MCF 10A (cell line): ENCODE results near the gene RTN3. TPM values are rescaled to one million over a fixed set of nuclear protein-coding genes. Genes with fewer than 3 reads are reported as not detected.

Experiments used
- BruUV-seq: library from RNA; stranded (reverse); fragments of 400-500 nt; replicated peaks from 2 replicates; lab custom pipeline; 2021; lab: Mats Ljungman, UMichigan
- CTCF ChIA-PET: fragments of 300-600 bp; sonication (Branson Sonifier 250); formaldehyde crosslinking; extraction: SDS; loops from one replicate; lab custom pipeline; 2021; ENCODE audit warnings: antibody characterized with exemption, inconsistent platforms; lab: Yijun Ruan, JAX
- POLR2A ChIA-PET: fragments of 300-600, 350-650 bp; sonication (Branson Sonifier 250); formaldehyde crosslinking; extraction: SDS; loops from one replicate; lab custom pipeline; 2020; ENCODE audit warnings: antibody characterized with exemption, inconsistent platforms; lab: Yijun Ruan, JAX
- DNase-seq: peaks from one replicate; pipeline ENCODE4 v3.0.0-alpha.2; 2018; ENCODE audit not compliant: unreplicated experiment
- H3K27ac Mint-ChIP-seq: one replicate; pipeline ENCODE4 v1.8.0; 2022; ENCODE audit warnings: mild to moderate bottlenecking, low read depth, mixed read lengths; ENCODE audit not compliant: unreplicated experiment
- H3K27me3 Mint-ChIP-seq: one replicate; pipeline ENCODE4 v1.8.0; 2022; ENCODE audit warnings: mixed read lengths; ENCODE audit not compliant: insufficient read depth, unreplicated experiment
- H3K36me3 Mint-ChIP-seq: one replicate; pipeline ENCODE4 v1.8.0; 2022; ENCODE audit warnings: mild to moderate bottlenecking, moderate library complexity, mixed read lengths; ENCODE audit not compliant: insufficient read depth, unreplicated experiment
- H3K4me1 Mint-ChIP-seq: one replicate; pipeline ENCODE4 v1.8.0; 2022; ENCODE audit warnings: mixed read lengths; ENCODE audit not compliant: insufficient read depth, unreplicated experiment
- H3K4me3 Mint-ChIP-seq: one replicate; pipeline ENCODE4 v1.8.0; 2022; ENCODE audit warnings: mild to moderate bottlenecking, moderate library complexity, mixed read lengths; ENCODE audit not compliant: unreplicated experiment
- H3K9me3 Mint-ChIP-seq: one replicate; pipeline ENCODE4 v1.8.0; 2022; ENCODE audit warnings: mixed read lengths; ENCODE audit not compliant: unreplicated experiment
- CTCF ChIP-seq: fragments of 200-600 bp; IDR thresholded peaks from one replicate; pipeline ENCODE4 v1.8.0; 2022; ENCODE audit warnings: antibody characterized with exemption, mild to moderate bottlenecking; ENCODE audit not compliant: unreplicated experiment
- intact Hi-C: fragments of 100-400 bp; cut with micrococcal nuclease; formaldehyde crosslinking; loops from 2 replicates; pipeline ENCODE4 v1.14.1; 2022
- total RNA-seq: library from RNA; stranded (reverse); gene quantifications from 2 replicates; pipeline ENCODE4 v1.2.3, GENCODE V29; 2022

The RTN3 gene
- total RNA-seq, 1 experiment from 2014 or later, result 95.4 TPM

GRCh38 chr11:63747011-63747410 is 65.7 kb downstream of the RTN3 start:
- H3K4me3 Mint-ChIP-seq, result no peak overlapping the region
- CTCF ChIA-PET, result interaction anchor here (0.6 to 2.2 kb wide), 5 partner anchors 51 to 268 kb away, joined by 3 to 8 read pairs (median 3); no protein-coding TSS in a partner anchor
- no peak for DNase-seq

GRCh38 chr11:63749624-63750023 is 68.3 kb downstream of the RTN3 start:
- no peaks in the 10 kb centered on the region for H3K4me1 Mint-ChIP-seq
- ChIA-PET CTCF (interaction anchor here (1.0 to 2.0 kb wide), 6 partner anchors 8 to 372 kb away, joined by 3 to 12 read pairs (median 4); no protein-coding TSS in a partner anchor), POLR2A (interaction anchor here (0.7 to 1.6 kb wide), 3 partner anchors 18 to 145 kb away, joined by 3 to 6 read pairs (median 3); partner anchors contain the start of gene ZFTA)
- H3K27me3 Mint-ChIP-seq, result no peaks in the 10 kb centered on the region
- BruUV-seq, result no TSS peak
- no peak for DNase-seq
- H3K9me3 Mint-ChIP-seq, result no peaks in the 10 kb centered on the region
- TF ChIP-seq CTCF, result no peak
- intact Hi-C loops, result no loop called here
- H3K4me3 Mint-ChIP-seq, result no peak overlapping the region
- peaks cover 66% of the 10 kb centered on the region for H3K36me3 Mint-ChIP-seq
- H3K27ac Mint-ChIP-seq, result no peak overlapping the region

More at GRCh38 chr11:63747011-63747410, 65.7 kb downstream of the RTN3 start:
- intact Hi-C loops, result no loop called here
- POLR2A ChIA-PET, result no interaction called here
- H3K9me3 Mint-ChIP-seq, result no peaks in the 10 kb centered on the region
- H3K27me3 Mint-ChIP-seq, result no peaks in the 10 kb centered on the region
- no TSS peak for BruUV-seq
- H3K36me3 Mint-ChIP-seq, result peaks cover 44% of the 10 kb centered on the region
- no peaks in the 10 kb centered on the region for H3K4me1 Mint-ChIP-seq
- TF ChIP-seq CTCF, result no peak
- H3K27ac Mint-ChIP-seq, result no peak overlapping the region

GRCh38 chr11:63756919-63757761 is 75.8 kb downstream of the RTN3 start:
- no peak overlapping the region for H3K27ac Mint-ChIP-seq
- DNase-seq, result no peak
- no TSS peak for BruUV-seq
- TF ChIP-seq CTCF, result no peak
- ChIA-PET POLR2A (no interaction called here), CTCF (interaction anchor here (0.7 to 0.9 kb wide), 2 partner anchors 15 to 248 kb away, joined by 3 read pairs; no protein-coding TSS in a partner anchor)
- no peak overlapping the region for H3K4me3 Mint-ChIP-seq
- H3K27me3 Mint-ChIP-seq, result no peaks in the 10 kb centered on the region
- peaks cover 89% of the 10 kb centered on the region for H3K36me3 Mint-ChIP-seq
- no peaks in the 10 kb centered on the region for H3K4me1 Mint-ChIP-seq
- intact Hi-C loops, result no loop called here
- no peaks in the 10 kb centered on the region for H3K9me3 Mint-ChIP-seq

GRCh38 chr11:63760487-63761079 is 79.3 kb downstream of the RTN3 start:
- no TSS peak for BruUV-seq
- Mint-ChIP-seq H3K4me1 (peaks cover 4% of the 10 kb centered on the region), H3K9me3 (no peaks in the 10 kb centered on the region), H3K27ac (no peak overlapping the region), H3K36me3 (peaks cover 62% of the 10 kb centered on the region), H3K27me3 (no peaks in the 10 kb centered on the region), H3K4me3 (no peak overlapping the region)
- ChIA-PET CTCF (interaction anchor here (0.6 to 1.0 kb wide), 2 partner anchors 15 to 118 kb away, joined by 3 read pairs; no protein-coding TSS in a partner anchor), POLR2A (no interaction called here)
- DNase-seq, result no peak
- TF ChIP-seq CTCF, result no peak
- intact Hi-C loops, result no loop called here
